Choroid plexus epithelial cell (primary cell): ENCODE data around the gene SNX9.
A peak's percentile ranks its signal among the peaks of the same experiment; 100 is the strongest.

Experiments used
- DNase-seq: peaks from one replicate; pipeline ENCODE4 v3.0.0-alpha.2; 2010; ENCODE audit warnings: low read depth
- H3K4me3 ChIP-seq: 2 replicates; pipeline ENCODE4 v1.5.1; 2011; ENCODE audit warnings: low read depth, mild to moderate bottlenecking, control low read depth, low read length, moderate library complexity
- TF ChIP-seq, protein P1 (sequence below): conservative IDR thresholded peaks from 2 replicates; pipeline ENCODE4 v1.5.1; 2011; ENCODE audit warnings: low read depth, mild to moderate bottlenecking, control low read depth, inconsistent platforms, low read length, moderate library complexity

The SNX9 gene

DNA sequence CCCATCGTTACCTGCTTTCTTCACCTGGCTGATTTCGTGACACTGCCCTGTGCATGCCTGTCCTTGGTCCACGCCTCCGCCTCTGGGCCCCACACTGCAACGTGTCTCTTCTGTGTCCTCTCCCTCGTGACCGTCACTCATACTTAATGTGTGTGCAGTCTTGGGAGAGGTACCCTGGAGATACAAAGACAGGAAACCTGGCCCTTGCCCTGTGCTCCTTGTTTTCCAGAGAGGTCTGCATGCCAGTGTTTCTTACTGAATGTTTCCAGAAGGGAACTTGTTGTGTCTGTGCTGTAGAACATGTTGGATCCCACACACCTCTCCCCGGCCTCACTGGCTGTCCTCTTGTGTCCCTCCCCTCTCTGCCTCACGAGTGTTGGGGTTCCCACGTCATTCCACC is 45.8 kb downstream of the SNX9 start:
- no peak overlapping the region for H3K4me3 ChIP-seq
- no peak for DNase-seq
- TF ChIP-seq, protein P1, sequence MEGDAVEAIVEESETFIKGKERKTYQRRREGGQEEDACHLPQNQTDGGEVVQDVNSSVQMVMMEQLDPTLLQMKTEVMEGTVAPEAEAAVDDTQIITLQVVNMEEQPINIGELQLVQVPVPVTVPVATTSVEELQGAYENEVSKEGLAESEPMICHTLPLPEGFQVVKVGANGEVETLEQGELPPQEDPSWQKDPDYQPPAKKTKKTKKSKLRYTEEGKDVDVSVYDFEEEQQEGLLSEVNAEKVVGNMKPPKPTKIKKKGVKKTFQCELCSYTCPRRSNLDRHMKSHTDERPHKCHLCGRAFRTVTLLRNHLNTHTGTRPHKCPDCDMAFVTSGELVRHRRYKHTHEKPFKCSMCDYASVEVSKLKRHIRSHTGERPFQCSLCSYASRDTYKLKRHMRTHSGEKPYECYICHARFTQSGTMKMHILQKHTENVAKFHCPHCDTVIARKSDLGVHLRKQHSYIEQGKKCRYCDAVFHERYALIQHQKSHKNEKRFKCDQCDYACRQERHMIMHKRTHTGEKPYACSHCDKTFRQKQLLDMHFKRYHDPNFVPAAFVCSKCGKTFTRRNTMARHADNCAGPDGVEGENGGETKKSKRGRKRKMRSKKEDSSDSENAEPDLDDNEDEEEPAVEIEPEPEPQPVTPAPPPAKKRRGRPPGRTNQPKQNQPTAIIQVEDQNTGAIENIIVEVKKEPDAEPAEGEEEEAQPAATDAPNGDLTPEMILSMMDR: no peak

DNA sequence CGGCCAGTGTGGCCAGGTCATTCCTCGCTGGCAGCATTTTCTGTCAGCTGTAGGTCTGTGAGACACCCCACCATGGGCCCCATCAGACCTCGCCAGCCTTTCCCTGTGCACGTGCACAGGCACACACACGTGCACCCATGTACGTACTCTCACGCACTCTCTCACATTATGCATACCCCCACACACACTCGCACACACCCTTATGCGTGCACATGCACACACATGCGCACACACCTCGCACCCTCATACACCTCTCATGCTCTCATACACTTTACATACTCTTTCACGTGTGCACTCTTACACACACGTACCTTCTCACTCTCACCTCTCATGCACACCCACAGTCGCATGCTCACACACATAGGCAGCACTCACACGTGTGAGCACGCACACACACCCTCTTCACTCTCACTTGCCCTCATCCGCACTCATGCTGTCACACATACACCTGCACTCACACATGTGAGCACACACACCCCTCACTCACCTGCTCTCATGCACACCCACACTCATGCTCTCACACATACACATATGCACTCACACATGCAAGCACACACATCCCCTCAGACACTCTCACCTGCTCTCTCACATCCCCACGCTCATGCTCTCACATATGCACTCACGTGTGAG is 46.7 kb downstream of the SNX9 start:
- DNase-seq: no peak
- TF ChIP-seq, protein P1: no peak
- no peak overlapping the region for H3K4me3 ChIP-seq

DNA sequence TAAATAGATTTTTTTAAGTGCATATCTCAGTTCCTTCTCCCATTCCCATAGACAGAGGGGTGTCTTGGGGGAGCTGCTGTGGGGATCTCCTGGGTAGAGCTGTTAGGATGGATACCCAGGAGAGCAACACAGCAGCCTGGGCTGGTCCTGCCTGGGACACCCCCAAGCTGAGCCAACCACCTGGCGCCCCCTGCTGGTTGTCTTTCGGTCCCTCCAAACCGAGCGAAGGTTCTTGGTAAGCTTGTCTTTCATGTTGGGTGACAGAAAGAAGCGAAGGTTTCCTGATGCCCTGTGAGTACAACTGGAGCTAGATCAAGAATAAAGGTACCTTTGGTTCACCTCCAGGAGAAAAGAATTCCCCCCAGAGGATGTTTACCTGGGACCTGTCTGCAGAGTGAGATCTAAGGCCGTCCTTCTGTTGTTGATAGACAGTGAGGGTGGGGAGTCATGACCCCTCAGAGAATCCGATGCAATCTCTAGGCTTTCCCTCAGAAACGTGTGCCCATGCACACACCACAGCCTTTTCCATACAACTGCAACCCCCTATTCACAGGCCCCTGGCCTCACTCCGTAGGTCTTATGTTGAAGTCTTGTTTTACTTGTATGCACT is 50.8 kb downstream of the SNX9 start:
- TF ChIP-seq, protein P1: peak; percentile 89
- no peak overlapping the region for H3K4me3 ChIP-seq
- peak; percentile 79 for DNase-seq

DNA sequence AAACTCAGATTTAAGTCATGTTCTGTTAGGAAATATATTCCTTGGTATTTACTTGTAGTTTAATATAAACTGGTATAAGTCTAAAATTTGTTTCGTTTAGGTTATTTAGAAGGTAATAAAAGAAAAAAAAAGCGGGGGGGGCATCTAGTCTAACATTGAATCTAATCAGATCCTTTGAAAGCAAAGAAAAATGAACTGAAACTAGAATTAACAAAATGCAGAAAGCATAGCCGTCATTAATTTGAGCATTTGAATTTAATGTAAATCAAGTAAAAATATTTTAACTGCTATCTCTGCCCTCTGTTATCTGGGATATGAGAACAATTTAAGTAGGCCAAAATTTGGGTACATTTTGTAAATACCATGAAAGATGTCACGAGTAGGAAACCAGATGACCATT is 54.1 kb downstream of the SNX9 start:
- TF ChIP-seq, protein P1: no peak
- DNase-seq: no peak
- H3K4me3 ChIP-seq: no peak overlapping the region

DNA sequence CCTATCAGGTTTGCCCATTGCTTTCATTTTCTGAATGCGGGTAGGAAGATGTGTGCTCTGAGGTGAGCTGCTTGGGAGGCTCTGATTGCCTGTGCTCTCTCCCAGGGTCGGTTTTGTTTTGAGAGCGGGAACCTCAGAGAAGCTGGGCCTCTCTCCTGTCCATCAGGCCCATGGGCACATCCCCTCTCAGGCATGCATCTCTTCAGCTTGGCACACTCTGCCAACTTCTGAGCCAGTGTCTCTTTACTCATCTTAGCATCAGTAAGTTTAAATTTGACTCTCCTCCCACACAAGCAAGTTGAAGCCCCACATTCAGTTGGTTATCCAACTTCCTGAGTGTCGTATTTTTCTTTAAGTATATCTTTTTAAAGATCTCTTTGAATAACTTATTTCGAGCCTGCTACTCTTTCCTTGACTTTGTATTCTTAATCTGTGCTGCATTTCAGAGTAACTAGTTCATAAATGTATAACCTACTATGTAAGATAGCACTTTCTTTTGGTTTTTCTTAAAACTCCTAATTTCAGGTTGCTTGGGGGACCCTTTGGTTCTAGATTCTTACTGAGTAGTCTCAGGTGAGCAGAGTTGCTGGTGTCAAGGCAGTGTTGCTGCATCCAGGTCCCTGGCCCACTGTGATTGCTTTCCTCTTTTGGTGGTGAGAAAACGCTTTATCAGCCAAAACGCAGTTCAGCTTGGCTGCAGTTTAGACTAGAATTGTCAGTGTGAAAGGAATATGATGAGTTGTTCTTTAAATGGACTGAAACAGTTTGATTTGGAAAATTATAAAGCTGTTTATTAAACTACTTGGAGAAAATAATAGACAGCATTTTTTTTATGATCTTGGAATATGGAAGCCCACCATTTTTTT is 54.8 kb downstream of the SNX9 start:
- DNase-seq: no peak
- TF ChIP-seq, protein P1: no peak
- no peak overlapping the region for H3K4me3 ChIP-seq

DNA sequence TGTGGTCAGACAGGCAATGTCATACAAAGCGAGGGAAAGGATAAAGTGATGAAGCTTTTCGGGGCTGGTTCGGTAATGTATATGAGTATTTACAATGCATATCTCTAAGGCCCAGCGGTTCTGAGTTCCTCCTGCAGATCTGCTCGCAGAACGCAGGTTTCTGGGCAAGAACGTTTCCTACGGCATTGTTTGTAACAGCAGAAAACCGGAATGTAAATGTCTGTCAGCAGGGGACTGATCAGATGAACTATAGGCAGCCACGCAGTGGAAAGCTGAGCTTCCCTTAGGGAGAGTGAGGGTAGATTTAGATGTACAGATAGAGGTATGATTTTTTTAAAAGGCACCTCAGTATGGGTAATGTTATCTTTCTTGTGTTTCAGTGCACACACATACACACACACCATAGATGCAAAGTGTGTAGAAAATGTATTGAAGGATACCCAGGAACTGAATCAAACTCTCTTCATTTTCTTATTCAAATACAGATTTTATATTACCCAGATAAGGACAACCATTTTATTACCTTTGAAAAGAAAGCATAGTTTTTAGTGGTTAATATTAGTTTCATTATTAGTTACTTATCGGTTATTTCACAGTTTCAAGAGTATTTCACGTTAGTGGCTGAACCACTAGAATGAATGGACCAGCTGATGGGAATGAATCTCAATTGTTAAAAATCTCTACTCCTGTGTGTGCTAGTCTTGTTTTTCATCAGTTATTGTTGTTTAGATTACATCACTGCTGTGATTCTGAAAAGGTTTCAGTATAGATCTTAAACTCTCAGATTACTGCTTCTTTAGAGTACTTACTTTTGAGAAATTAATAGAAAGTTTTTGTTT is 56.2 kb downstream of the SNX9 start:
- H3K4me3 ChIP-seq: no peak overlapping the region

More for the DNA sequence above, 56.2 kb downstream of the SNX9 start:
- TF ChIP-seq, protein P1: no peak
- DNase-seq: no peak
